IMR-90 (cell line): ENCODE results near the gene C20orf173. TPM values are rescaled to one million over a fixed set of nuclear protein-coding genes. Genes with fewer than 3 reads are reported as not detected.
"Not testable (repeated sequence)": the region's sequence is repeated elsewhere in the genome, so short reads cannot be mapped to it uniquely, and the experiment has no call there.

Experiments
- ATAC-seq: fragments of 200-7000 bp; cut with Tn5 transposase; 2 replicates; pipeline ENCODE4 v1.9.1; 2020; ENCODE audit warnings: low read depth, mild to moderate bottlenecking, moderate library complexity
- BruUV-seq: library from RNA; stranded (reverse); fragments of 400-500 nt; replicated peaks from 2 replicates; lab custom pipeline; 2021; lab: Mats Ljungman, UMichigan
- CTCF ChIA-PET: fragments of 300-600 bp; formaldehyde crosslinking; extraction: SDS; loops from one replicate; lab custom pipeline; 2021; ENCODE audit warnings: antibody characterized with exemption; lab: Yijun Ruan, JAX
- POLR2A ChIA-PET: fragments of 300-600 bp; sonication (Branson Sonifier 250); formaldehyde crosslinking; loops from one replicate; lab custom pipeline; 2022; ENCODE audit warnings: antibody characterized with exemption; ENCODE audit not compliant: unreplicated experiment; lab: Charles Lee
- DNase-seq: peaks from one replicate; pipeline ENCODE4 v3.0.0; 2013
- H2AFZ ChIP-seq: replicated peaks from 2 replicates; pipeline ENCODE3; 2013; ENCODE audit warnings: low read length, mild to moderate bottlenecking; ENCODE audit not compliant: poor library complexity
- H2AK5ac ChIP-seq: 2 replicates; pipeline ENCODE4 v1.6.1; 2013; ENCODE audit warnings: low read depth, low read length, inconsistent platforms
- H2AK9ac ChIP-seq: replicated peaks from 2 replicates; pipeline ENCODE3; 2013; ENCODE audit warnings: mild to moderate bottlenecking, low read depth, low read length, moderate library complexity; ENCODE audit not compliant: poor library complexity
- H2BK120ac ChIP-seq: 2 replicates; pipeline ENCODE4 v1.6.1; 2013; ENCODE audit warnings: low read depth, low read length, inconsistent platforms
- H2BK15ac ChIP-seq: 3 replicates; pipeline ENCODE4 v1.6.1; 2013; ENCODE audit warnings: low read depth, low read length, inconsistent platforms
- H2BK20ac ChIP-seq: 2 replicates; pipeline ENCODE4 v1.6.1; 2013; ENCODE audit warnings: low read depth, mild to moderate bottlenecking, inconsistent platforms, low read length, moderate library complexity
- H2BK5ac ChIP-seq: 2 replicates; pipeline ENCODE4 v1.6.1; 2013; ENCODE audit warnings: mild to moderate bottlenecking, low read depth, low read length, inconsistent platforms; ENCODE audit not compliant: poor library complexity, severe bottlenecking
- H3K14ac ChIP-seq: replicated peaks from 2 replicates; pipeline ENCODE4 v1.6.1; 2013; ENCODE audit warnings: low read depth, low read length, inconsistent platforms
- H3K18ac ChIP-seq: 2 replicates; pipeline ENCODE4 v1.6.1; 2013; ENCODE audit warnings: low read depth, low read length, control low read depth
- H3K23ac ChIP-seq: 2 replicates; pipeline ENCODE4 v1.6.1; 2013; ENCODE audit warnings: low read depth, low read length, inconsistent platforms
- H3K27ac ChIP-seq: 2 replicates; pipeline ENCODE4 v1.5.1; 2013; ENCODE audit warnings: mild to moderate bottlenecking, control low read depth, low read length; ENCODE audit not compliant: insufficient read depth
- H3K27me3 ChIP-seq: 2 replicates; pipeline ENCODE4 v1.6.1; 2013; ENCODE audit warnings: low read length; ENCODE audit not compliant: control insufficient read depth, insufficient read depth
- H3K36me3 ChIP-seq: 2 replicates; pipeline ENCODE4 v1.6.1; 2013; ENCODE audit warnings: low read length, mixed read lengths; ENCODE audit not compliant: control insufficient read depth, insufficient read depth
- H3K4ac ChIP-seq: 2 replicates; pipeline ENCODE4 v1.6.1; 2013; ENCODE audit warnings: low read depth, low read length, inconsistent platforms
- H3K4me1 ChIP-seq: 2 replicates; pipeline ENCODE4 v1.6.1; 2013; ENCODE audit warnings: low read length, mixed read lengths; ENCODE audit not compliant: control insufficient read depth, insufficient read depth
- H3K4me2 ChIP-seq: 2 replicates; pipeline ENCODE4 v1.6.1; 2013; ENCODE audit warnings: low read depth, mild to moderate bottlenecking, control low read depth, low read length, moderate library complexity
- H3K4me3 ChIP-seq: 2 replicates; pipeline ENCODE4 v1.5.1; 2013; ENCODE audit warnings: low read depth, mild to moderate bottlenecking, control low read depth, low read length, moderate library complexity; ENCODE audit not compliant: insufficient read depth
- H3K56ac ChIP-seq: 2 replicates; pipeline ENCODE4 v1.6.1; 2013; ENCODE audit warnings: low read length, inconsistent platforms; ENCODE audit not compliant: insufficient read depth; ENCODE audit errors: extremely low read depth
- H3K79me1 ChIP-seq, 2 experiments: 2 replicates each; pipeline ENCODE4 v1.6.1; 2013; ENCODE audit warnings: low read length in 2 of 2, inconsistent platforms in 1 of 2, low read depth in 1 of 2
- H3K9ac ChIP-seq: 2 replicates; pipeline ENCODE4 v1.6.1; 2013; ENCODE audit warnings: low read depth, low read length, control low read depth
- H3K9me1 ChIP-seq: 2 replicates; pipeline ENCODE4 v1.6.1; 2013; ENCODE audit warnings: low read length, inconsistent platforms; ENCODE audit not compliant: insufficient read depth
- H3K9me3 ChIP-seq: 2 replicates; pipeline ENCODE4 v1.6.1; 2013; ENCODE audit warnings: low read length; ENCODE audit not compliant: control insufficient read depth, insufficient read depth
- H4K20me1 ChIP-seq: 2 replicates; pipeline ENCODE4 v1.6.1; 2013; ENCODE audit warnings: low read length, inconsistent platforms; ENCODE audit not compliant: insufficient read depth
- H4K5ac ChIP-seq: 2 replicates; pipeline ENCODE4 v1.6.1; 2013; ENCODE audit warnings: mild to moderate bottlenecking, low read depth, low read length, control low read depth
- H4K8ac ChIP-seq, 2 experiments: 2 replicates each; pipeline ENCODE4 v1.6.1; 2013; ENCODE audit warnings: low read depth in 2 of 2, low read length in 2 of 2, control low read depth in 1 of 2, inconsistent platforms in 1 of 2
- H4K91ac ChIP-seq: 2 replicates; pipeline ENCODE4 v1.6.1; 2013; ENCODE audit warnings: low read depth, low read length, inconsistent platforms; ENCODE audit not compliant: insufficient read depth
- CEBPB ChIP-seq: IDR thresholded peaks from 2 replicates; pipeline ENCODE4 v1.6.1; 2012; ENCODE audit warnings: low read depth, low read length, improper control_type of control experiment
- SMC3 ChIP-seq: fragments of 150-350 bp; IDR thresholded peaks from 2 replicates; pipeline ENCODE4 v1.6.1; 2016; ENCODE audit warnings: low read depth, mild to moderate bottlenecking, antibody characterized with exemption, low read length, moderate library complexity
- WGBS, 2 experiments: methylation state at CpG; one replicate each; pipeline versions ENCODE4 v1.1.5 to v1.1.7; 2013; ENCODE audit warnings: missing lambda C conversion rate in 2 of 2; ENCODE audit not compliant: insufficient read length in 1 of 2; ENCODE audit errors: extremely low coverage in 2 of 2; 5-methylcytosine and 5-hydroxymethylcytosine counted together
- dilution Hi-C: fragments of 300-500 bp; cut with HindIII; formaldehyde crosslinking; loops from one replicate; pipeline ENCODE4 v1.14.3; 2018; ENCODE audit warnings: low sequenced_read_pairs; ENCODE audit not compliant: unreplicated experiment
- in situ Hi-C: fragments of 300-500 bp; cut with MboI; formaldehyde crosslinking; loops from 3 replicates; pipeline ENCODE4 v1.14.3; 2019; ENCODE audit warnings: low sequenced_read_pairs, inconsistent platforms, mixed read lengths
- intact Hi-C: fragments of 100-400 bp; cut with micrococcal nuclease; formaldehyde crosslinking; loops from 2 replicates; pipeline ENCODE4 v1.10.0; 2022
- polyA plus RNA-seq, 3 experiments: library from polyadenylated mRNA; depleted of rRNA; stranded (reverse); fragments of >200 nt; gene quantifications; 2 replicates each; pipeline ENCODE4 v1.2.3, GENCODE V29; 2012; ENCODE audit warnings: low replicate concordance in 1 of 3
- total RNA-seq: library from RNA; depleted of rRNA; stranded (reverse); fragments of >200 nt; gene quantifications from 2 replicates; pipeline ENCODE4 v1.2.3, GENCODE V29; 2012

The C20orf173 gene
- total and polyA plus RNA-seq, 2 of the 4 experiments (the other 2 are of a cell fraction), result not detected

DNA sequence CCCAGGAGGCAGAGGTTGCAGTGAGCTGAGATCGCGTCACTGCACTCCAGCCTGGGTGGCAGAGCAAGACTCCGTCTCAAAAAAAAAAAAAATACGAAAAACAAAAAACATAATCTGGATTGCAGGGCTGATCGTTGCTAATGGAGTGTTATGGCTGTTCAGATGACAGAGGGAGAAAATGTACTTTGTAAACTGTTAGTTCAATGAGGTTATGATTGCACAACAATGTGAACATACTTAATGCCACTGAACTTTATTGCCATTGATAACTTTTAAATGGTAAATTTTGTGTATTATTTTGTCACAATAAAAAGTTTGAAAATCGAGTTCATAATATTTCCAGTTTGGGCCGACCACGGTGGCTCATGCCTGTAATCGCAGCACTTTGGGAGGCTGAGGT, 10.5 kb downstream of the C20orf173 start:
- BruUV-seq, result no TSS peak
- H3K27ac ChIP-seq, result no peak overlapping the region
- in situ Hi-C loops, result loop anchor here (25.0 kb wide), 1 partner anchor 393 kb away; no protein-coding TSS in a partner anchor
- TF ChIP-seq CEBPB (peak; percentile 86), SMC3 (no peak)
- H3K14ac ChIP-seq, result no peak overlapping the region
- no peak for DNase-seq
- H3K4me3 ChIP-seq, result no peak overlapping the region
- peaks cover 11% of the 10 kb centered on the region for H3K4me1 ChIP-seq
- H2BK20ac ChIP-seq, result no peak overlapping the region
- no peak overlapping the region for H4K91ac ChIP-seq
- ChIA-PET CTCF (no interaction called here), POLR2A (no interaction called here)
- H3K18ac ChIP-seq, result no peak overlapping the region
- peaks cover 15% of the 10 kb centered on the region; the same call in 1 of the 2 replicates for H4K20me1 ChIP-seq
- H3K9me1 ChIP-seq, result peaks cover 15% of the 10 kb centered on the region
- intact Hi-C loops, result loop anchor here (10.0 kb wide), 1 partner anchor 96 kb away; the partner anchor contains the start of gene SPAG4
- WGBS, 2 experiments, result 83% methylated on average over 3 of the region's 9 CpGs; no CpG with 5 or more reads in 1 of the 2 experiments
- H2BK15ac ChIP-seq, result no peak overlapping the region
- H3K79me1 ChIP-seq, result peaks cover 0 to 9% of the 10 kb centered on the region in 2 experiments; a peak in 1 of 4 replicates
- no peaks in the 10 kb centered on the region for H3K9me3 ChIP-seq
- ATAC-seq, result no peak
- no peak overlapping the region for H2BK5ac ChIP-seq
- H3K23ac ChIP-seq, result no peak overlapping the region
- no peak overlapping the region for H3K56ac ChIP-seq
- no peak overlapping the region for H4K5ac ChIP-seq
- H3K4ac ChIP-seq, result no peak overlapping the region
- no peak overlapping the region for H4K8ac ChIP-seq
- H2AK5ac ChIP-seq, result no peak overlapping the region
- no peak overlapping the region for H3K9ac ChIP-seq
- no peak overlapping the region for H2BK120ac ChIP-seq
- dilution Hi-C loops, result no loop called here
- no peaks in the 10 kb centered on the region for H3K27me3 ChIP-seq
- no peak overlapping the region for H2AFZ ChIP-seq
- peaks cover 7% of the 10 kb centered on the region for H3K36me3 ChIP-seq
- no peak overlapping the region for H3K4me2 ChIP-seq
- H2AK9ac ChIP-seq, result no peak overlapping the region

DNA sequence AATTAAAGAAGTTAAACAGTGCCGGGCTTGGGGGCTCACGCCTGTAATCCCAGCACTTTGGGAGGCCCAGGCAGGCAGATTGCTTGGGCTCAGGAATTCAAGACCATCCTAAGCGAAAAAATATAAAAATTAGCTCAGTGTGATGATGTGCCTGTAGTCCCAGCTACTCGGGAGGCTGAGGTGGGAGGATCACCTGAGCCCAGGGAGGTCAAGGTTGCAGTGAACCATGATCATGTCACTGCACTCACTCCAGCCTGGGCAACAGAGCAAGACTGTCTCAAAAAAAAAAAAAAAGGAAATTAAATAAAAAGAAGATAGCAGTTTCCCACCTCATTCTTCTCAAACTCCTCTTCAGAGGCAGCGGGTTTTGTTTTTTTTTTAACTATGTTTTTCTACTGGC, 11.7 kb downstream of the C20orf173 start:
- H2BK120ac ChIP-seq, H3K4me2 ChIP-seq, H2BK15ac ChIP-seq, H3K27ac ChIP-seq, H3K4me3 ChIP-seq, H3K4ac ChIP-seq, H2BK5ac ChIP-seq, BruUV-seq, H3K9me3 ChIP-seq, H3K23ac ChIP-seq, H4K91ac ChIP-seq, DNase-seq, H2BK20ac ChIP-seq, H4K5ac ChIP-seq, H3K56ac ChIP-seq, POLR2A ChIA-PET, H3K27me3 ChIP-seq, H2AFZ ChIP-seq, dilution Hi-C loops, ATAC-seq, H3K79me1 ChIP-seq, H2AK5ac ChIP-seq, H3K18ac ChIP-seq, H4K8ac ChIP-seq, H2AK9ac ChIP-seq, CTCF ChIA-PET, H3K14ac ChIP-seq, H3K9ac ChIP-seq: not testable (repeated sequence)
- WGBS, 2 experiments, result no CpG with 5 or more reads among the region's 5 CpGs
- in situ Hi-C loops, result loop anchor here (25.0 kb wide), 1 partner anchor 395 kb away; no protein-coding TSS in a partner anchor
- H3K36me3 ChIP-seq, result peaks cover 12% of the 10 kb centered on the region
- peaks cover 11% of the 10 kb centered on the region for H3K4me1 ChIP-seq
- peaks cover 15% of the 10 kb centered on the region for H3K9me1 ChIP-seq
- intact Hi-C loops, result loop anchor here (10.0 kb wide), 1 partner anchor 97 kb away; the partner anchor contains the start of gene SPAG4
- peaks cover 15% of the 10 kb centered on the region; the same call in 1 of the 2 replicates for H4K20me1 ChIP-seq
